Trophoblast cell (in vitro differentiated cells and primary cell): ENCODE data around the gene IPO11.

Experiments used
- DNase-seq, 2 donors: peaks; one replicate each; pipeline ENCODE4 v3.0.0-alpha.2; 2016
- H2AFZ ChIP-seq: 2 replicates; pipeline ENCODE4 v1.6.1; 2013; ENCODE audit warnings: low read length, moderate library complexity, mild to moderate bottlenecking; ENCODE audit not compliant: insufficient read depth, poor library complexity
- H2AK5ac ChIP-seq: 2 replicates; pipeline ENCODE4 v1.6.1; 2013; ENCODE audit warnings: mild to moderate bottlenecking, low read length
- H2BK120ac ChIP-seq: 2 replicates; pipeline ENCODE4 v1.6.1; 2013; ENCODE audit warnings: low read length, mild to moderate bottlenecking, moderate library complexity; ENCODE audit not compliant: insufficient read depth, poor library complexity
- H2BK12ac ChIP-seq: 2 replicates; pipeline ENCODE4 v1.6.1; 2013; ENCODE audit warnings: mild to moderate bottlenecking, low read length, moderate library complexity
- H2BK5ac ChIP-seq: 2 replicates; pipeline ENCODE4 v1.6.1; 2013; ENCODE audit warnings: low read length, low read depth, moderate library complexity, mild to moderate bottlenecking; ENCODE audit not compliant: poor library complexity
- H3K14ac ChIP-seq: 2 replicates; pipeline ENCODE4 v1.6.1; 2013; ENCODE audit warnings: mild to moderate bottlenecking, low read length
- H3K18ac ChIP-seq: 2 replicates; pipeline ENCODE4 v1.6.1; 2013; ENCODE audit warnings: mild to moderate bottlenecking, low read length
- H3K23ac ChIP-seq: 2 replicates; pipeline ENCODE4 v1.6.1; 2013; ENCODE audit warnings: low read length
- H3K27ac ChIP-seq: 2 replicates; pipeline ENCODE4 v1.5.1; 2013; ENCODE audit warnings: low read depth, mild to moderate bottlenecking, inconsistent platforms, low read length, moderate library complexity
- H3K27me3 ChIP-seq: 2 replicates; pipeline ENCODE4 v1.6.1; 2013; ENCODE audit warnings: inconsistent platforms, mild to moderate bottlenecking, low read length, moderate library complexity; ENCODE audit not compliant: insufficient read depth
- H3K36me3 ChIP-seq, 2 experiments: 1 replicate in 1 of 2; 2 replicates in 1 of 2; pipeline ENCODE4 v1.6.1; 2013; ENCODE audit warnings: low read length in 2 of 2, mild to moderate bottlenecking in 2 of 2, moderate library complexity in 1 of 2; ENCODE audit not compliant: insufficient read depth in 2 of 2, control insufficient read depth in 1 of 2
- H3K4ac ChIP-seq: 2 replicates; pipeline ENCODE4 v1.6.1; 2013; ENCODE audit warnings: low read depth, mild to moderate bottlenecking, low read length, moderate library complexity
- H3K4me1 ChIP-seq, 2 experiments: 1 replicate in 1 of 2; 2 replicates in 1 of 2; pipeline ENCODE4 v1.6.1; 2013; ENCODE audit warnings: low read length in 2 of 2, mild to moderate bottlenecking in 2 of 2, moderate library complexity in 1 of 2; ENCODE audit not compliant: insufficient read depth in 2 of 2, control insufficient read depth in 1 of 2
- H3K4me2 ChIP-seq: 2 replicates; pipeline ENCODE4 v1.6.1; 2013; ENCODE audit warnings: inconsistent platforms, mild to moderate bottlenecking, low read length, moderate library complexity
- H3K4me3 ChIP-seq: 2 replicates; pipeline ENCODE4 v1.5.1; 2013; ENCODE audit warnings: mild to moderate bottlenecking, low read depth, low read length, inconsistent platforms
- H3K79me1 ChIP-seq: one replicate; pipeline ENCODE4 v1.6.1; 2013; ENCODE audit warnings: low read length
- H3K79me2 ChIP-seq: 2 replicates; pipeline ENCODE4 v1.6.1; 2013; ENCODE audit warnings: low read length, mild to moderate bottlenecking; ENCODE audit not compliant: control insufficient read depth, insufficient read depth, poor library complexity
- H3K9ac ChIP-seq: 2 replicates; pipeline ENCODE4 v1.6.1; 2013; ENCODE audit warnings: mild to moderate bottlenecking, low read length
- H3K9me3 ChIP-seq: 2 replicates; pipeline ENCODE4 v1.6.1; 2013; ENCODE audit warnings: low read depth, mild to moderate bottlenecking, control low read depth, inconsistent platforms, low read length; ENCODE audit not compliant: insufficient read depth
- H4K12ac ChIP-seq: 2 replicates; pipeline ENCODE4 v1.6.1; 2013; ENCODE audit warnings: low read depth, mild to moderate bottlenecking, low read length, moderate library complexity
- H4K8ac ChIP-seq: 2 replicates; pipeline ENCODE4 v1.6.1; 2013; ENCODE audit warnings: low read depth, mild to moderate bottlenecking, low read length, moderate library complexity
- H4K91ac ChIP-seq: one replicate; pipeline ENCODE4 v1.6.1; 2013; ENCODE audit warnings: low read depth, mild to moderate bottlenecking, low read length, moderate library complexity
- WGBS: extraction: QIAGEN DNeasy Blood & Tissue Kit; methylation state at CpG from one replicate; pipeline ENCODE4 v1.1.7; 2013; ENCODE audit warnings: missing lambda C conversion rate; ENCODE audit not compliant: insufficient read length, insufficient coverage; ENCODE audit errors: extremely low coverage; 5-methylcytosine and 5-hydroxymethylcytosine counted together

IPO11 gene

GRCh38 chr5:62385131-62385530 is 27.4 kb upstream of the IPO11 start:
- Histone ChIP-seq H3K18ac (no peak overlapping the region), H3K4me1 (peaks cover 0 to 4% of the 10 kb centered on the region in 2 experiments), H3K14ac (peak overlapping the region; percentile 29), H3K4me3 (no peak overlapping the region), H2BK12ac (no peak overlapping the region), H2AK5ac (no peak overlapping the region), H2AFZ (no peak overlapping the region), H3K9ac (no peak overlapping the region), H3K9me3 (no peaks in the 10 kb centered on the region), H3K23ac (no peak overlapping the region), H4K12ac (no peak overlapping the region), H3K4ac (no peak overlapping the region), H3K79me2 (no peaks in the 10 kb centered on the region), H3K79me1 (no peaks in the 10 kb centered on the region), H4K91ac (peak overlapping the region; percentile 77), H3K27me3 (no peaks in the 10 kb centered on the region), H3K36me3 (peaks cover 19 to 20% of the 10 kb centered on the region in 2 experiments), H2BK120ac (peak overlapping the region; percentile 66), H3K4me2 (no peak overlapping the region), H2BK5ac (peak overlapping the region; percentile 56), H3K27ac (peak overlapping the region; percentile 88), H4K8ac (no peak overlapping the region)
- WGBS: no CpG with 5 or more reads among the region's 4 CpGs
- peak in 1 of 2 donors; percentile 96 for DNase-seq

- Histone ChIP-seq H3K9me3 (no peaks in the 10 kb centered on the region), H3K9ac (no peak overlapping the region), H3K79me2 (no peaks in the 10 kb centered on the region), H3K4me3 (no peak overlapping the region), H4K91ac (no peak overlapping the region), H3K27me3 (no peaks in the 10 kb centered on the region), H2BK5ac (no peak overlapping the region), H3K14ac (no peak overlapping the region), H3K4me2 (no peak overlapping the region), H2AFZ (no peak overlapping the region), H3K27ac (peak overlapping the region; percentile 69), H3K4me1 (peaks cover 0 to 4% of the 10 kb centered on the region in 2 experiments), H3K23ac (no peak overlapping the region), H4K12ac (no peak overlapping the region), H2AK5ac (no peak overlapping the region), H3K79me1 (no peaks in the 10 kb centered on the region), H4K8ac (no peak overlapping the region), H2BK120ac (no peak overlapping the region), H3K18ac (no peak overlapping the region), H2BK12ac (no peak overlapping the region), H3K36me3 (peaks cover 17% of the 10 kb centered on the region in 2 experiments), H3K4ac (no peak overlapping the region)
- DNase-seq: peak; percentile 57 to 86
- no CpG with 5 or more reads among the region's 2 CpGs for WGBS
Observed at GRCh38 chr5:62385816-62386400, 26.7 kb upstream of the IPO11 start.

GRCh38 chr5:62386824-62387223 is 25.7 kb upstream of the IPO11 start:
- Histone ChIP-seq H2BK5ac (no peak overlapping the region), H3K79me1 (no peaks in the 10 kb centered on the region), H3K4me3 (no peak overlapping the region), H3K14ac (no peak overlapping the region), H4K91ac (no peak overlapping the region), H4K8ac (no peak overlapping the region), H3K18ac (no peak overlapping the region), H3K9ac (no peak overlapping the region), H3K23ac (no peak overlapping the region), H2AK5ac (no peak overlapping the region), H3K4ac (no peak overlapping the region), H3K79me2 (no peaks in the 10 kb centered on the region), H3K27ac (no peak overlapping the region), H3K4me1 (peaks cover 0 to 4% of the 10 kb centered on the region in 2 experiments), H2AFZ (no peak overlapping the region), H3K27me3 (no peaks in the 10 kb centered on the region), H3K36me3 (peaks cover 12 to 15% of the 10 kb centered on the region in 2 experiments), H4K12ac (no peak overlapping the region), H2BK12ac (no peak overlapping the region), H2BK120ac (no peak overlapping the region), H3K4me2 (no peak overlapping the region), H3K9me3 (no peaks in the 10 kb centered on the region)
- DNase-seq: no peak

GRCh38 chr5:62395210-62395950 is 17.2 kb upstream of the IPO11 start:
- Histone ChIP-seq H3K27ac (no peak overlapping the region), H2BK5ac (no peak overlapping the region), H2AK5ac (no peak overlapping the region), H3K23ac (no peak overlapping the region), H3K36me3 (peaks cover 14% of the 10 kb centered on the region in 2 experiments), H3K4me2 (no peak overlapping the region), H3K4ac (no peak overlapping the region), H3K27me3 (no peaks in the 10 kb centered on the region), H3K9ac (no peak overlapping the region), H3K4me3 (no peak overlapping the region), H4K8ac (no peak overlapping the region), H4K91ac (no peak overlapping the region), H3K18ac (no peak overlapping the region), H2BK120ac (no peak overlapping the region), H3K4me1 (no peaks in the 10 kb centered on the region), H3K79me1 (no peaks in the 10 kb centered on the region), H2BK12ac (no peak overlapping the region), H4K12ac (no peak overlapping the region), H3K79me2 (no peaks in the 10 kb centered on the region), H3K9me3 (no peaks in the 10 kb centered on the region), H2AFZ (no peak overlapping the region), H3K14ac (no peak overlapping the region)
- no CpG with 5 or more reads among the region's 5 CpGs for WGBS
- no peak for DNase-seq
